HEK293 (cell line): ENCODE measurements around the gene TRIM46.

ENCODE experiments used
- CTCF ChIA-PET: fragments of 350-600 bp; formaldehyde crosslinking; extraction: SDS; loops from one replicate; lab custom pipeline; 2021; ENCODE audit warnings: antibody characterized with exemption; lab: Yijun Ruan, JAX
- POLR2A ChIA-PET: fragments of 300-600 bp; formaldehyde crosslinking; extraction: SDS; loops from one replicate; lab custom pipeline; 2020; ENCODE audit warnings: antibody characterized with exemption, inconsistent platforms; lab: Yijun Ruan, JAX
- H3K27ac ChIP-seq: fragments of 200-500 bp; sonication (Bioruptor generic); 2 replicates; pipeline ENCODE4 v1.5.1; 2014; ENCODE audit warnings: low read depth, low read length, control low read depth, inconsistent platforms; ENCODE audit errors: extremely low read depth
- H3K36me3 ChIP-seq, 2 experiments: fragments of 200-500 bp in 1 of 2; sonication (Bioruptor generic) in 1 of 2; 1 replicate in 1 of 2; 2 replicates in 1 of 2; pipeline ENCODE4 v1.5.1; 2014 to 2017; ENCODE audit warnings: inconsistent platforms in 2 of 2, low read length in 2 of 2; ENCODE audit not compliant: control insufficient read depth in 2 of 2, insufficient read depth in 1 of 2
- H3K4me1 ChIP-seq: fragments of 200-500 bp; sonication (Bioruptor generic); 2 replicates; pipeline ENCODE4 v1.5.1; 2014; ENCODE audit warnings: mild to moderate bottlenecking, low read length, inconsistent platforms; ENCODE audit not compliant: control insufficient read depth, insufficient read depth
- H3K4me3 ChIP-seq: 2 replicates; pipeline ENCODE4 v1.5.1; 2011; ENCODE audit warnings: low read depth, mild to moderate bottlenecking, control low read depth, low read length, moderate library complexity
- H3K9me3 ChIP-seq: fragments of 200-500 bp; sonication (Bioruptor generic); 2 replicates; pipeline ENCODE4 v1.5.1; 2014; ENCODE audit warnings: low read depth, low read length, inconsistent platforms; ENCODE audit not compliant: control insufficient read depth, insufficient read depth
- BCL11A ChIP-seq: fragments of 450-650 bp; formaldehyde crosslinking; IDR thresholded peaks from 2 replicates; pipeline ENCODE4 v1.5.1; 2016; ENCODE audit warnings: low read depth, missing biosample characterization, missing genetic modification characterization
- HOXA7 ChIP-seq: sonication (generic); formaldehyde crosslinking; IDR thresholded peaks from 2 replicates; pipeline ENCODE4 v1.8.1; 2022; ENCODE audit warnings: missing genetic modification reagents, borderline replicate concordance
- KLF8 ChIP-seq: fragments of 450-650 bp; formaldehyde crosslinking; IDR thresholded peaks from 2 replicates; pipeline ENCODE4 v1.5.1; 2016; ENCODE audit warnings: missing biosample characterization, missing genetic modification characterization
- OVOL3 ChIP-seq: fragments of 450-650 bp; formaldehyde crosslinking; IDR thresholded peaks from 2 replicates; pipeline ENCODE4 v1.5.1; 2016; ENCODE audit warnings: missing biosample characterization, missing genetic modification characterization
- PATZ1 ChIP-seq: fragments of 450-650 bp; formaldehyde crosslinking; IDR thresholded peaks from 2 replicates; pipeline ENCODE4 v1.5.1; 2016; ENCODE audit warnings: missing biosample characterization, missing genetic modification characterization
- REPIN1 ChIP-seq: fragments of 450-650 bp; formaldehyde crosslinking; IDR thresholded peaks from 2 replicates; pipeline ENCODE4 v1.5.1; 2017; ENCODE audit warnings: missing biosample characterization, missing genetic modification characterization, low read depth
- SETDB1 ChIP-seq: IDR thresholded peaks from one replicate; pipeline ENCODE4 v1.6.1; 2017; ENCODE audit warnings: mild to moderate bottlenecking, low read length, moderate library complexity, mixed read lengths; ENCODE audit not compliant: insufficient read length
- SP3 ChIP-seq: fragments of 450-650 bp; formaldehyde crosslinking; IDR thresholded peaks from 2 replicates; pipeline ENCODE4 v1.5.1; 2016; ENCODE audit warnings: missing biosample characterization, missing genetic modification characterization
- TRIM28 ChIP-seq: IDR thresholded peaks from 2 replicates; pipeline ENCODE4 v1.6.1; 2011; ENCODE audit warnings: low read length, control low read depth, borderline replicate concordance
- ZBTB21 ChIP-seq: fragments of 450-650 bp; formaldehyde crosslinking; IDR thresholded peaks from 2 replicates; pipeline ENCODE4 v1.5.1; 2017; ENCODE audit warnings: missing biosample characterization, missing genetic modification characterization
- ZBTB26 ChIP-seq: fragments of 450-650 bp; formaldehyde crosslinking; optimal IDR thresholded peaks from 2 replicates; pipeline ENCODE3; 2016; ENCODE audit warnings: missing biosample characterization, mild to moderate bottlenecking, missing genetic modification characterization
- ZBTB48 ChIP-seq: fragments of 450-650 bp; formaldehyde crosslinking; IDR thresholded peaks from 2 replicates; pipeline ENCODE4 v1.5.1; 2016; ENCODE audit warnings: missing biosample characterization, missing genetic modification characterization
- ZBTB6 ChIP-seq: fragments of 450-650 bp; formaldehyde crosslinking; IDR thresholded peaks from 2 replicates; pipeline ENCODE4 v1.5.1; 2017; ENCODE audit warnings: missing biosample characterization, missing genetic modification characterization
- ZFHX2 ChIP-seq: fragments of 450-650 bp; formaldehyde crosslinking; conservative IDR thresholded peaks from 2 replicates; pipeline ENCODE4 v1.5.1; 2016; ENCODE audit warnings: missing biosample characterization, missing genetic modification characterization
- ZNF10 ChIP-seq: fragments of 450-650 bp; formaldehyde crosslinking; IDR thresholded peaks from 2 replicates; pipeline ENCODE4 v1.5.1; 2017; ENCODE audit warnings: missing biosample characterization, missing genetic modification characterization
- ZNF112 ChIP-seq: fragments of 450-650 bp; formaldehyde crosslinking; IDR thresholded peaks from 2 replicates; pipeline ENCODE4 v1.5.0; 2017; ENCODE audit warnings: missing biosample characterization, missing genetic modification characterization
- ZNF19 ChIP-seq: fragments of 450-650 bp; formaldehyde crosslinking; IDR thresholded peaks from 2 replicates; pipeline ENCODE4; 2016; ENCODE audit warnings: missing biosample characterization, missing genetic modification characterization, low read depth
- ZNF26 ChIP-seq: fragments of 450-650 bp; formaldehyde crosslinking; IDR thresholded peaks from 2 replicates; pipeline ENCODE4 v1.5.1; 2016; ENCODE audit warnings: missing biosample characterization, missing genetic modification characterization
- ZNF341 ChIP-seq: fragments of 450-650 bp; formaldehyde crosslinking; IDR thresholded peaks from 2 replicates; pipeline ENCODE4; 2016; ENCODE audit warnings: low read depth, missing biosample characterization, missing genetic modification characterization
- ZNF362 ChIP-seq: fragments of 450-650 bp; formaldehyde crosslinking; IDR thresholded peaks from 2 replicates; pipeline ENCODE4 v1.5.1; 2016; ENCODE audit warnings: missing biosample characterization, missing genetic modification characterization
- ZNF394 ChIP-seq: fragments of 450-650 bp; formaldehyde crosslinking; IDR thresholded peaks from 2 replicates; pipeline ENCODE4 v1.5.1; 2016; ENCODE audit warnings: missing biosample characterization, missing genetic modification characterization, mild to moderate bottlenecking, moderate library complexity, borderline replicate concordance
- ZNF510 ChIP-seq: fragments of 450-650 bp; formaldehyde crosslinking; IDR thresholded peaks from 2 replicates; pipeline ENCODE4 v1.5.1; 2018; ENCODE audit warnings: mild to moderate bottlenecking, missing genetic modification characterization, missing biosample characterization; ENCODE audit not compliant: insufficient replicate concordance
- ZNF555 ChIP-seq: fragments of 450-650 bp; formaldehyde crosslinking; conservative IDR thresholded peaks from 2 replicates; pipeline ENCODE4 v1.5.1; 2017; ENCODE audit warnings: missing biosample characterization, mild to moderate bottlenecking, missing genetic modification characterization, inconsistent platforms
- ZNF558 ChIP-seq: fragments of 450-650 bp; formaldehyde crosslinking; IDR thresholded peaks from 2 replicates; pipeline ENCODE4 v1.5.1; 2016; ENCODE audit warnings: missing biosample characterization, missing genetic modification characterization
- ZNF621 ChIP-seq: fragments of 450-650 bp; formaldehyde crosslinking; IDR thresholded peaks from 2 replicates; pipeline ENCODE4 v1.5.1; 2017; ENCODE audit warnings: missing biosample characterization, missing genetic modification characterization
- ZNF629 ChIP-seq: fragments of 450-650 bp; formaldehyde crosslinking; IDR thresholded peaks from 2 replicates; pipeline ENCODE4 v1.5.1; 2017; ENCODE audit warnings: missing biosample characterization, missing genetic modification characterization
- ZNF768 ChIP-seq: fragments of 450-650 bp; formaldehyde crosslinking; IDR thresholded peaks from 2 replicates; pipeline ENCODE4 v1.5.1; 2018; ENCODE audit warnings: missing biosample characterization, mild to moderate bottlenecking, missing genetic modification characterization
- ZNF777 ChIP-seq: fragments of 450-650 bp; formaldehyde crosslinking; IDR thresholded peaks from 2 replicates; pipeline ENCODE4 v1.5.1; 2017; ENCODE audit warnings: missing biosample characterization, missing genetic modification characterization, borderline replicate concordance
- ZNF785 ChIP-seq: fragments of 450-650 bp; formaldehyde crosslinking; IDR thresholded peaks from 2 replicates; pipeline ENCODE4 v1.5.1; 2016; ENCODE audit warnings: missing biosample characterization, missing genetic modification characterization
- ZNF792 ChIP-seq: fragments of 450-650 bp; formaldehyde crosslinking; IDR thresholded peaks from 2 replicates; pipeline ENCODE4 v1.5.1; 2016; ENCODE audit warnings: missing biosample characterization, missing genetic modification characterization
- ZSCAN30 ChIP-seq: fragments of 450-650 bp; IDR thresholded peaks from 2 replicates; pipeline ENCODE4 v1.5.1; 2018; ENCODE audit warnings: missing biosample characterization, mild to moderate bottlenecking, missing genetic modification characterization, moderate library complexity

The TRIM46 gene

GRCh38 chr1:155133799-155134281, 39.8 kb upstream of the TRIM46 start:
- no peaks in the 10 kb centered on the region for H3K9me3 ChIP-seq
- CTCF ChIA-PET: interaction anchor here (1.3 to 8.1 kb wide), 4 partner anchors 10 to 48 kb away, joined by 4 to 54 read pairs (median 8); partner anchors contain the start of gene KRTCAP2
- H3K4me1 ChIP-seq: peaks cover 11% of the 10 kb centered on the region
- H3K4me3 ChIP-seq: no peak overlapping the region
- no peak overlapping the region for H3K27ac ChIP-seq
- POLR2A ChIA-PET: interaction anchor here (1.4 to 1.5 kb wide), 2 partner anchors 7 to 10 kb away, joined by 4 to 7 read pairs; no protein-coding TSS in a partner anchor
- H3K36me3 ChIP-seq: peaks cover 3 to 53% of the 10 kb centered on the region in 2 experiments; a peak in 2 of 3 replicates
- TF ChIP-seq ZNF555 (tag by site-specific recombination) (no peak), REPIN1 (tag by site-specific recombination) (no peak), TRIM28 (no peak), KLF8 (tag by site-specific recombination) (no peak), ZNF394 (no peak), ZNF112 (no peak), ZBTB6 (no peak), ZNF341 (tag by site-specific recombination) (no peak), ZNF510 (tag by site-specific recombination) (no peak), HOXA7 (no peak), ZBTB21 (no peak), ZBTB48 (tag by site-specific recombination) (no peak), OVOL3 (no peak), ZNF362 (tag by site-specific recombination) (no peak), BCL11A (tag by site-specific recombination) (no peak), ZNF785 (tag by site-specific recombination) (no peak), SETDB1 (no peak), ZNF777 (tag by site-specific recombination) (no peak), ZNF792 (no peak), ZSCAN30 (tag by site-specific recombination) (no peak)

GRCh38 chr1:155134322-155134721, 39.3 kb upstream of the TRIM46 start:
- H3K4me3 ChIP-seq: no peak overlapping the region
- peaks cover 8% of the 10 kb centered on the region for H3K4me1 ChIP-seq
- H3K9me3 ChIP-seq: no peaks in the 10 kb centered on the region
- peaks cover 3 to 55% of the 10 kb centered on the region in 2 experiments; a peak in 2 of 3 replicates for H3K36me3 ChIP-seq
- CTCF ChIA-PET: interaction anchor here (1.0 to 8.1 kb wide), 7 partner anchors 10 to 49 kb away, joined by 3 to 54 read pairs (median 5); partner anchors contain the start of gene KRTCAP2
- no peak for TF ChIP-seq PATZ1 (tag by site-specific recombination)
- TF ChIP-seq ZNF621 (tag by site-specific recombination): no peak
- TF ChIP-seq ZFHX2 (tag by site-specific recombination): no peak
- TF ChIP-seq ZNF10: no peak
- no peak for TF ChIP-seq ZNF629 (tag by site-specific recombination)
- no peak for TF ChIP-seq ZNF768
- no peak for TF ChIP-seq ZNF558 (tag by site-specific recombination)
- no peak for TF ChIP-seq SP3
- TF ChIP-seq ZBTB26 (tag by site-specific recombination): no peak
- TF ChIP-seq ZSCAN30 (tag by site-specific recombination): no peak
- no peak for TF ChIP-seq ZNF26 (tag by site-specific recombination)
- TF ChIP-seq ZNF19 (tag by site-specific recombination): no peak
- TF ChIP-seq, all 188 proteins: peak for 0
- POLR2A ChIA-PET: interaction anchor here (0.6 to 2.2 kb wide), 6 partner anchors 8 to 69 kb away, joined by 4 to 13 read pairs (median 4); partner anchors contain the start of genes KRTCAP2 and TRIM46
- no peak overlapping the region for H3K27ac ChIP-seq
